OCI-LY3 (cell line): Measurements from ENCODE around the gene RPRD1A.
"Not testable (repeated sequence)": the region's sequence is repeated elsewhere in the genome, so short reads cannot be mapped to it uniquely, and the experiment has no call there.

Experiments
- H2AFZ ChIP-seq: fragments of 200-600, 300-600 bp; shearing (Covaris generic); 2 replicates; pipeline ENCODE4 v1.6.0; 2014; ENCODE audit warnings: antibody characterized with exemption, low read depth, low read length
- H3K27ac ChIP-seq: fragments of 200-600, 300-600 bp; sonication (generic); 2 replicates; pipeline ENCODE4 v1.5.1; 2014; ENCODE audit warnings: mild to moderate bottlenecking, low read length, moderate library complexity, mixed read lengths
- H3K27me3 ChIP-seq: fragments of 200-600, 300-600 bp; sonication (generic); 2 replicates; pipeline ENCODE4 v1.6.1; 2014; ENCODE audit warnings: low read depth, low read length, mixed read lengths
- H3K36me3 ChIP-seq: fragments of 200-600, 300-600 bp; sonication (generic); replicated peaks from 2 replicates; pipeline ENCODE3; 2014; ENCODE audit warnings: low read depth, low read length, mixed read lengths
- H3K4me1 ChIP-seq: fragments of 300-600, 200-600 bp; sonication (generic); 2 replicates; pipeline ENCODE4 v1.6.1; 2014; ENCODE audit warnings: low read length, mixed read lengths
- H3K4me2 ChIP-seq: fragments of 200-600, 300-600 bp; sonication (generic); 2 replicates; pipeline ENCODE4 v1.6.1; 2014; ENCODE audit warnings: low read length, mixed read lengths
- H3K4me3 ChIP-seq: fragments of 300-600, 200-600 bp; sonication (generic); 2 replicates; pipeline ENCODE4 v1.5.1; 2014; ENCODE audit warnings: antibody characterized with exemption, mild to moderate bottlenecking, low read length, moderate library complexity
- H3K79me2 ChIP-seq: fragments of 300-600, 200-600 bp; shearing (Covaris generic); 2 replicates; pipeline ENCODE4 v1.6.1; 2014; ENCODE audit warnings: mild to moderate bottlenecking, low read length, mixed read lengths
- H3K9ac ChIP-seq: fragments of 300-600, 200-600 bp; shearing (Covaris generic); 2 replicates; pipeline ENCODE4 v1.6.0; 2014; ENCODE audit warnings: mild to moderate bottlenecking, low read length, moderate library complexity
- H3K9me3 ChIP-seq: fragments of 200-600, 300-600 bp; shearing (Covaris generic); 2 replicates; pipeline ENCODE4 v1.6.1; 2014; ENCODE audit warnings: low read length, mixed read lengths; ENCODE audit not compliant: insufficient read depth
- H4K20me1 ChIP-seq: fragments of 200-600, 300-600 bp; sonication (generic); 2 replicates; pipeline ENCODE4 v1.6.1; 2016; ENCODE audit warnings: low read length, mixed read lengths; ENCODE audit not compliant: insufficient read depth
- CTCF ChIP-seq: fragments of 200-600, 300-600 bp; sonication (generic); IDR thresholded peaks from 2 replicates; pipeline ENCODE4 v1.5.1; 2014; ENCODE audit warnings: antibody characterized with exemption, low read length, low read depth
- EZH2phosphoT487 ChIP-seq: fragments of 200-600 bp; shearing (Covaris generic); IDR thresholded peaks from 2 replicates; pipeline ENCODE4 v1.6.1; 2018; ENCODE audit warnings: antibody characterized with exemption, mixed run types, low read depth

Gene RPRD1A

GRCh38 chr18:36086186-36086585 lies 18.8 kb upstream of the RPRD1A start:
- Histone ChIP-seq H3K36me3 (no peaks in the 10 kb centered on the region), H3K79me2 (no peaks in the 10 kb centered on the region), H3K9me3 (no peaks in the 10 kb centered on the region), H3K4me2 (no peak overlapping the region), H3K27me3 (no peaks in the 10 kb centered on the region), H3K4me3 (no peak overlapping the region), H2AFZ (no peak overlapping the region), H3K9ac (no peak overlapping the region), H3K4me1 (peaks cover 5% of the 10 kb centered on the region), H4K20me1 (no peaks in the 10 kb centered on the region), H3K27ac (no peak overlapping the region)
- TF ChIP-seq EZH2phosphoT487 (no peak), CTCF (no peak)

- Histone ChIP-seq H3K27ac (no peak overlapping the region), H3K27me3 (no peaks in the 10 kb centered on the region), H3K36me3 (no peaks in the 10 kb centered on the region), H2AFZ (no peak overlapping the region), H3K4me1 (peaks cover 5% of the 10 kb centered on the region), H3K9me3 (no peaks in the 10 kb centered on the region), H3K79me2 (no peaks in the 10 kb centered on the region), H4K20me1 (no peaks in the 10 kb centered on the region), H3K4me3 (no peak overlapping the region), H3K4me2 (no peak overlapping the region), H3K9ac (no peak overlapping the region)
- TF ChIP-seq CTCF (no peak), EZH2phosphoT487 (no peak)
These were observed 17.8 kb upstream of the RPRD1A start for GRCh38 chr18:36085195-36085594.

- no peaks in the 10 kb centered on the region for H4K20me1 ChIP-seq
- H3K27me3 ChIP-seq: no peaks in the 10 kb centered on the region
- no peak overlapping the region for H2AFZ ChIP-seq
- no peaks in the 10 kb centered on the region for H3K9me3 ChIP-seq
- H3K27ac ChIP-seq: no peak overlapping the region
- H3K36me3 ChIP-seq: no peaks in the 10 kb centered on the region
- peaks cover 5% of the 10 kb centered on the region for H3K4me1 ChIP-seq
- H3K79me2 ChIP-seq: no peaks in the 10 kb centered on the region
- no peak for TF ChIP-seq CTCF
- TF ChIP-seq EZH2phosphoT487: no peak
- H3K9ac ChIP-seq: no peak overlapping the region
- H3K4me3 ChIP-seq: no peak overlapping the region
- no peak overlapping the region for H3K4me2 ChIP-seq
These were observed 16.4 kb upstream of the RPRD1A start for GRCh38 chr18:36083729-36084128.

- not testable (repeated sequence) for H3K36me3 ChIP-seq, H2AFZ ChIP-seq, H3K27ac ChIP-seq, H3K9me3 ChIP-seq, H3K27me3 ChIP-seq, H4K20me1 ChIP-seq, H3K4me3 ChIP-seq, H3K79me2 ChIP-seq, H3K4me2 ChIP-seq, H3K4me1 ChIP-seq, H3K9ac ChIP-seq
These were observed 13.8 kb upstream of the RPRD1A start for GRCh38 chr18:36081118-36081517.
